OCI-LY3 (cell line): Measurements from ENCODE around the gene PTS.

ENCODE experiments used
- H2AFZ ChIP-seq: fragments of 200-600, 300-600 bp; shearing (Covaris generic); 2 replicates; pipeline ENCODE4 v1.6.0; 2014; ENCODE audit warnings: antibody characterized with exemption, low read depth, low read length
- H3K27ac ChIP-seq: fragments of 200-600, 300-600 bp; sonication (generic); 2 replicates; pipeline ENCODE4 v1.5.1; 2014; ENCODE audit warnings: mild to moderate bottlenecking, low read length, moderate library complexity, mixed read lengths
- H3K27me3 ChIP-seq: fragments of 200-600, 300-600 bp; sonication (generic); 2 replicates; pipeline ENCODE4 v1.6.1; 2014; ENCODE audit warnings: low read depth, low read length, mixed read lengths
- H3K36me3 ChIP-seq: fragments of 200-600, 300-600 bp; sonication (generic); replicated peaks from 2 replicates; pipeline ENCODE3; 2014; ENCODE audit warnings: low read depth, low read length, mixed read lengths
- H3K4me1 ChIP-seq: fragments of 300-600, 200-600 bp; sonication (generic); 2 replicates; pipeline ENCODE4 v1.6.1; 2014; ENCODE audit warnings: low read length, mixed read lengths
- H3K4me2 ChIP-seq: fragments of 200-600, 300-600 bp; sonication (generic); 2 replicates; pipeline ENCODE4 v1.6.1; 2014; ENCODE audit warnings: low read length, mixed read lengths
- H3K4me3 ChIP-seq: fragments of 300-600, 200-600 bp; sonication (generic); 2 replicates; pipeline ENCODE4 v1.5.1; 2014; ENCODE audit warnings: antibody characterized with exemption, mild to moderate bottlenecking, low read length, moderate library complexity
- H3K79me2 ChIP-seq: fragments of 300-600, 200-600 bp; shearing (Covaris generic); 2 replicates; pipeline ENCODE4 v1.6.1; 2014; ENCODE audit warnings: mild to moderate bottlenecking, low read length, mixed read lengths
- H3K9ac ChIP-seq: fragments of 300-600, 200-600 bp; shearing (Covaris generic); 2 replicates; pipeline ENCODE4 v1.6.0; 2014; ENCODE audit warnings: mild to moderate bottlenecking, low read length, moderate library complexity
- H3K9me3 ChIP-seq: fragments of 200-600, 300-600 bp; shearing (Covaris generic); 2 replicates; pipeline ENCODE4 v1.6.1; 2014; ENCODE audit warnings: low read length, mixed read lengths; ENCODE audit not compliant: insufficient read depth
- H4K20me1 ChIP-seq: fragments of 200-600, 300-600 bp; sonication (generic); 2 replicates; pipeline ENCODE4 v1.6.1; 2016; ENCODE audit warnings: low read length, mixed read lengths; ENCODE audit not compliant: insufficient read depth
- CTCF ChIP-seq: fragments of 200-600, 300-600 bp; sonication (generic); IDR thresholded peaks from 2 replicates; pipeline ENCODE4 v1.5.1; 2014; ENCODE audit warnings: antibody characterized with exemption, low read length, low read depth
- EZH2phosphoT487 ChIP-seq: fragments of 200-600 bp; shearing (Covaris generic); IDR thresholded peaks from 2 replicates; pipeline ENCODE4 v1.6.1; 2018; ENCODE audit warnings: antibody characterized with exemption, mixed run types, low read depth

PTS gene

GRCh38 chr11:112228706-112229105 is 2.5 kb downstream of the PTS start:
- H3K36me3 ChIP-seq = peaks cover 9% of the 10 kb centered on the region
- H3K9me3 ChIP-seq = no peaks in the 10 kb centered on the region
- no peak overlapping the region for H3K9ac ChIP-seq
- no peak overlapping the region for H3K4me3 ChIP-seq
- no peaks in the 10 kb centered on the region for H4K20me1 ChIP-seq
- peaks cover 9% of the 10 kb centered on the region for H3K4me1 ChIP-seq
- H3K4me2 ChIP-seq = no peak overlapping the region
- peaks cover 14% of the 10 kb centered on the region for H3K79me2 ChIP-seq
- no peak overlapping the region for H3K27ac ChIP-seq
- no peak overlapping the region for H2AFZ ChIP-seq
- TF ChIP-seq CTCF (no peak), EZH2phosphoT487 (no peak)
- no peaks in the 10 kb centered on the region for H3K27me3 ChIP-seq

- Histone ChIP-seq H3K27ac (no peak overlapping the region), H3K4me1 (peaks cover 9% of the 10 kb centered on the region), H3K9ac (no peak overlapping the region), H2AFZ (no peak overlapping the region), H3K36me3 (peaks cover 9% of the 10 kb centered on the region), H3K4me3 (no peak overlapping the region), H3K9me3 (no peaks in the 10 kb centered on the region), H4K20me1 (no peaks in the 10 kb centered on the region), H3K79me2 (peaks cover 14% of the 10 kb centered on the region), H3K4me2 (no peak overlapping the region), H3K27me3 (no peaks in the 10 kb centered on the region)
- TF ChIP-seq CTCF (no peak), EZH2phosphoT487 (no peak)
Observed at GRCh38 chr11:112229159-112229558, 2.9 kb downstream of the PTS start.

DNA sequence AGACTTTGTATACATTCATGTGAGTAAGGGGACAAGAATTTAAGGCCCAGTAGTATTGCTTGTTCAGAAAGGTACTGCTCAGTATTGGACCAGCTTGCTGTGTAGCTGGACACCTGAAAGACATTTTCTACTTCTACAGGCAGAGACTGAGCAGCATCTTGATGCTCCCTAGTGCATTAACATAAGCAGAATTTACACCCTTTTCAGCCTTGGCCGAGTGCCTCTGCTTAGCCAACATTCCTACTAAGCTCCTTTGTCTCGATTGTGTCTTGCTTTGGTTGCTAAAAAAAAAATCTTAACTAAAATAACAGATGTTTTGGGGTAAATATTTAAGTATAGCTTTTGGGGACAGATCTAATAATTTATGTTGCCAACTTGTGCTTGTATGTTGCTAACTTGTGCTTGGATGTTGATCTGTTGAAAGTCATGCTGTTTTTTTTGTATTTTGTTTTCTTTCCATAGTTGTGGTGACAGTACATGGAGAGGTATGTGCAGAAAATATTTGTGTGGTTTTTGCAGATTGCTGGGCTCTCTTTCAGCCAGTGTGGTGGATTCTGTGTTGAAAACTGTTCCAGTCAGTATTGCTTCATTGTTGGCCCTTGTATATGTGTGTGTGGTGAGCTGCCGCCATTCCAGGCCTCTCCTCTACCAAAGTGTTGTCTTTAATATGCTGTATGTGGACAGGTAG is 3.7 kb downstream of the PTS start:
- Histone ChIP-seq H3K36me3 (peaks cover 15% of the 10 kb centered on the region), H3K27ac (no peak overlapping the region), H3K27me3 (no peaks in the 10 kb centered on the region), H3K4me2 (no peak overlapping the region), H3K79me2 (peaks cover 14% of the 10 kb centered on the region), H2AFZ (no peak overlapping the region), H3K4me3 (no peak overlapping the region), H4K20me1 (no peaks in the 10 kb centered on the region), H3K9ac (no peak overlapping the region), H3K4me1 (peaks cover 9% of the 10 kb centered on the region), H3K9me3 (no peaks in the 10 kb centered on the region)
- no peak for TF ChIP-seq EZH2phosphoT487
- no peak for TF ChIP-seq CTCF

- H3K4me1 ChIP-seq = peaks cover 25% of the 10 kb centered on the region
- H3K4me2 ChIP-seq = no peak overlapping the region
- no peak overlapping the region for H3K4me3 ChIP-seq
- no peaks in the 10 kb centered on the region for H3K27me3 ChIP-seq
- no peak overlapping the region for H2AFZ ChIP-seq
- H3K27ac ChIP-seq = no peak overlapping the region
- H3K79me2 ChIP-seq = peaks cover 10% of the 10 kb centered on the region
- H3K9ac ChIP-seq = no peak overlapping the region
- TF ChIP-seq CTCF (no peak), EZH2phosphoT487 (no peak)
- H3K9me3 ChIP-seq = no peaks in the 10 kb centered on the region
- peaks cover 27% of the 10 kb centered on the region for H3K36me3 ChIP-seq
- no peaks in the 10 kb centered on the region for H4K20me1 ChIP-seq
Observed at GRCh38 chr11:112231952-112232351, 5.7 kb downstream of the PTS start.
